GM12873 (cell line): Measurements from ENCODE around the gene AATF.

Source experiments
- TF ChIP-seq, protein P1 (sequence below): IDR thresholded peaks from 2 replicates; pipeline ENCODE4 v1.5.1; 2012; ENCODE audit warnings: low read depth, mild to moderate bottlenecking, moderate library complexity, low read length, control low read depth; ENCODE audit not compliant: insufficient read depth; ENCODE audit errors: missing control alignments

AATF gene

DNA sequence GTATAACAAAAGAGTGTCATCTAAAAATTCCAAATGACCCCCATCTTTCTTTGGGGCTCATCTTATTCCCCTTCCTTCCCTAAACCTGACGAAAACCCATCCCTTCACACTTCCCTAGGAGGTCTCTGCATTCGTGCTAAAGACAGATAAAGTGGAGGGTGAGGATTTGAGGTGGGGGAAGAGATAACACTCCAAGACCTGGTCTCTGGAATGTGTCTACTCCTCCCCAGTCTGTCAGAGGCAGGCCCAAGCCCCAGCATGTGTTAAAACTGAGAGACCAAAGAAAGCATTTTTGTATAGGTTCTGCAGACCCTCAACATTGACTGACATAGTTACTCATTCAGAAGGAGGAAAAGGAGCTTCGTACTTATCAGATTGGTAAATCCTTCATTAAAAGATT, 22.5 kb upstream of the AATF start:
- TF ChIP-seq, protein P1, sequence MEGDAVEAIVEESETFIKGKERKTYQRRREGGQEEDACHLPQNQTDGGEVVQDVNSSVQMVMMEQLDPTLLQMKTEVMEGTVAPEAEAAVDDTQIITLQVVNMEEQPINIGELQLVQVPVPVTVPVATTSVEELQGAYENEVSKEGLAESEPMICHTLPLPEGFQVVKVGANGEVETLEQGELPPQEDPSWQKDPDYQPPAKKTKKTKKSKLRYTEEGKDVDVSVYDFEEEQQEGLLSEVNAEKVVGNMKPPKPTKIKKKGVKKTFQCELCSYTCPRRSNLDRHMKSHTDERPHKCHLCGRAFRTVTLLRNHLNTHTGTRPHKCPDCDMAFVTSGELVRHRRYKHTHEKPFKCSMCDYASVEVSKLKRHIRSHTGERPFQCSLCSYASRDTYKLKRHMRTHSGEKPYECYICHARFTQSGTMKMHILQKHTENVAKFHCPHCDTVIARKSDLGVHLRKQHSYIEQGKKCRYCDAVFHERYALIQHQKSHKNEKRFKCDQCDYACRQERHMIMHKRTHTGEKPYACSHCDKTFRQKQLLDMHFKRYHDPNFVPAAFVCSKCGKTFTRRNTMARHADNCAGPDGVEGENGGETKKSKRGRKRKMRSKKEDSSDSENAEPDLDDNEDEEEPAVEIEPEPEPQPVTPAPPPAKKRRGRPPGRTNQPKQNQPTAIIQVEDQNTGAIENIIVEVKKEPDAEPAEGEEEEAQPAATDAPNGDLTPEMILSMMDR = no peak

DNA sequence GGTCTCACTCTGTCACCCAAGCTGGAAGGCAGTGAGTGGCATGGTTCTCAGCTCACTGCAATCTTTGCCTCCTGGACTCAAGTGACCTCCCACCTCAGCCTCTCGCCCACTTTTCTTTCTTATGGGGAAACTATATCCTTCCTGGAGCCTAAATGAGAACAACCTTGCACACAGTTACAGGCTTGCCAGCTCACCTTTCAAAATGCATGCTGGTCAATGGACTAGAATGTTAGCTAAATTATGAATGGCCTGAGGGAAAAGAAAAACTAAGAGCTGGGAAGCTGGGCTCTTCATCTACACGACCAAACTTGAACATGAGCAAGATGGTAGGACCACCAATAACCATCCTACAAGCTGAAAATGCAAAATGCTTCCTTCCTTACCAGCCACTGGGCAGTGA, 22.1 kb upstream of the AATF start:
- TF ChIP-seq, protein P1 = no peak

DNA sequence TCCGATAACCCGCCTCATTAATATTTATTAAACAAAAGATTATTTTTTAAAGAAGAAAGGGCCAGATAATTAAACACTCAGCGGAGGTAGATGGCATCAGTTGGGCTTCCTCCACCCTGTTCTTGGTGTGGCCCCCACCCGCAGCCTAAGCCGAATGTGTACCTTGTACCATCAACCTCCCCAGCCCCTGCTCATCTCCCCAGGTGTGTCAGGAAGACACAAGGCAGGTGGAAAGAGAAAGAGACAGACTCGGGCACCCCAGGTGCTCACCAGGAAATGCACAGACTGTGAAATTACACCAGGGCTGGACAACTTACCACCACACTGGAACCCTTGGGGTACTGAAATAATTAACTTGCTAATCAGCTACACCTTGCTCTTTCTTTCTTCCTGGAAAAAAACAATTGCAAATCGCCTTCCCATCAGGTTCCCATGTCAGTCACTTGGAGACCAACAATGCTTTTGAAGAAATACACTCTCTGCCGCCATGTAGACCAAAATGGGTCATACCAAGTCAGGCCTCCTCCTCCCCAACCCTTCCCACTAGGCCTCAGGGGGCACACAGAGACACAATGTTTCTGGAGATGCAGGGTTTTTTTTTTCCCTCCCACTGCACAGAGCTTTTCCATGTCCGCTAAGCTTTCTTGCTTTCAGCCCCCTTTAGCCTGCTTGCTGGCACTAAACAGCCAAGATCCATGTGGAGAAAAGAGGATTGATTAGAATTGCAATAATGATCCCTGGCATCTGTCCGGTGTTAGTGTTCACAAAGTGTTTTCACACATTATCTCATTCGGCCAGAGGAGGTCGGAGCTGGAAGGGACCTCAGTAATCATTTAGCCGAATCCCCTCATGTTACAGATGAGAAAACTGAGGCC, 20.0 kb upstream of the AATF start:
- TF ChIP-seq, protein P1 = no peak

DNA sequence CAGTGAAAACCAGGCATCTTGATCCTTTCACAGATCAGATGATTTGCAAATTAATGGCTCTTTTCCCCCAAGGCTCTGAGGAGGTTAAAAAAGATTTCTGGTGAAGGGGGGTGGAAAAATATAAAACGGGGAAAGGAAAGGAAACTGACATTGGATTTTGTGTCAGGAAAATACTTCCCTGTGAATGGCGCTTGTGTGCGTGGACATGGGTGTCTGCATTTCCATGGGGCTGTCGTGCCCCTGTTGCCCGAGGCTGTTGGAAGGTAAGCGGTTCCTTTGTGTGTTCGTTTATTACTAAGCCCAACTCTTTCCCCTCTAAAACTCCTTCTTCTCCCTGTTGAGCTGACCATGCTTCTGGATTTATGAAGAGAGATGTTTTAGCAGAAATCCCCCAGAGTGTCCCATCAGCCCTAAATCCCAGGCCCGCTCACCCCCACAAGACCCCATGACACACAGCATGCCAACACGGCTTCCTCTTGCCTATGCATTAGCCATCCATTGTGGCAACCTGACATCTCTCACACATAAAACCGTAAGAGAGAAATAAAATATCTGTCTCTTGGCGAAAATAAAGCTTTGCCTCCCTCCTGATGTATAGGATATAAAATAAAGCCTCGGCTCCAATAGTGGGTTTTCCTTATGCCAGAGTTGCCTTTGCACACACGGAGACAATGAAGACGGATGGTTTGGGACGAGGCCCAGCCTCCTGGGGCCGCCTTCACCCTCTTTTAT, 18.7 kb upstream of the AATF start:
- TF ChIP-seq, protein P1 = no peak

DNA sequence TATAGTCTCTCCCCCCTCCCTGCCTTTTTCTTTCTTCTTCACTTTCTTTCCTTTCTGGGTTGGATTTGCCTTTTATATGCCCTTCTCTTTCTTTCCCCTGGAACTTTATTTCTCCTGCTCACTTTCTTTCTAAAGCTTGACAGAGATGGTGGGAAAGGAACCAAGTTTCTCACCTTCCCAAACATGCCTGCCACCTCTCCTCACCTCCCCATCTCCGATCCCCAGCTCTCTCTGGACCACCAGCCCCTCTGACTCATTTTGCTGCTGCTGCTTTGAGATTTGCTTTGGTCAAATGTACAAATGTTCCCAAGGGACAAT, 18.2 kb upstream of the AATF start:
- TF ChIP-seq, protein P1 = no peak

DNA sequence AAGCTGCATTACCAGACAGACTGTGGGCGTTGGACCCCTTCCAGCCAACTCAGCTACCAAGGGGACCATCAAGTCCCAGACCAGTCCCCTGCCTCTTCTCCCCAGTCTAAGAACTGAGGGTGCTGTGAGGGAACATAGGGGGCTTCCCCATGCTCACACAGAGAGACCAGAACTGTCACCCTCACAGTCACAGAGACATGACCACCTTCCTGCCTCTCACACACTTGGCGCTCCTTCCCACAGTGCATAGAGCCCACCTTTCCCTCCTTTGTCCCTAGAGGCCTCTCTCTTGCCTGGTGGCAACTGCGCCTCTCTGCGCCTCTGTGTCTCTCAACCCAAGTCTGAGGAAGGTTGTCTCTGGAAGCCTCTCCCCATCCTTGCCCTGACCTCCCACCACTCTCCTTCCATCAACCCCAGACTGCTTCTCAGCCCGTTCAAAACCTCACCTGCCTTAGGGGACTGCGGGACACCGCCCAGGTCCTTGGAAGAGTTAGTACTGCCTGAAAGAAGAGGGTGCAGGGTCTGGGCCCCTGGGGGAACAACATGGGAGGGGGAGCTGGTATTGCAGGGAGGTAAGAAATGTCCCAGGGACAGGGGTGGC, 17.6 kb upstream of the AATF start:
- TF ChIP-seq, protein P1 = no peak
